ENCODE measurements around the gene PDE6G. TPM values are rescaled to one million over a fixed set of nuclear protein-coding genes. Genes with fewer than 3 reads are reported as not detected.

Gene PDE6G
- total RNA-seq, 4 donors from 2014 or later: 0.30 to 8.9 (median 1.1) TPM; not detected in 1

- 39% methylated on average over 9 of the region's 9 CpGs for WGBS, 2 donors
- TF ChIP-seq POLR2A (IDR thresholded peaks at IDR 0.05): no peak
- TF ChIP-seq CTCF (IDR thresholded peaks at IDR 0.05): no peak
- intact Hi-C loops (cut with DNase I; ENCODE audit: low total_unique reads): loop anchor here (10.0 kb wide), 1 partner anchor 347 kb away; no protein-coding TSS in a partner anchor
- DNase-seq (ENCODE audit: low spot score in 2 of 2): peak in 1 of 2 donors; percentile 47
- no peak overlapping the region for H3K4me3 ChIP-seq (ENCODE audit: low read depth, poor library complexity, severe bottlenecking)
Observed at GRCh38 chr17:81601525-81602120, 54.7 kb downstream of the PDE6G start.

Small RNA genes within 50 kb of the gene (microRNA-seq; reads per million reads assigned to microRNA genes)
- gene MIR6786 (ENCODE audit: borderline number of aligned reads in 1 of 2, borderline replicate concordance in 2 of 2): 0 to 0.68 reads per million in 2 donors

Other genes starting within 250 kb of the PDE6G start
- 1,000 to 10,000 TPM; 3,349 to 4,521 (median 4,085) TPM for gene ACTG1, start 143.7 kb downstream of the PDE6G start, total RNA-seq
- gene FSCN2, start 128.2 kb downstream of the PDE6G start, total RNA-seq: 1 to 10 TPM in 3 of 4 donors, under 1 TPM in 1; 0.46 to 2.7 (median 1.8) TPM
- gene FAAP100, start 104.2 kb downstream of the PDE6G start, total RNA-seq: 10 to 100 TPM; 19.4 to 34.3 (median 28.4) TPM
- 10 to 100 TPM; 49.3 to 78.7 (median 67.8) TPM for gene NPLOC4, start 19.4 kb downstream of the PDE6G start, total RNA-seq
- gene TSPAN10, start 19.3 kb downstream of the PDE6G start, total RNA-seq: 1 to 10 TPM in 2 of 4 donors, under 1 TPM in 1, not detected in 1; 0.57 to 2.5 (median 1.6) TPM
- 10 to 100 TPM; 33.5 to 68.3 (median 48.2) TPM for gene OXLD1, start 10.1 kb upstream of the PDE6G start, total RNA-seq
- gene CCDC137, start 10.2 kb upstream of the PDE6G start, total RNA-seq: 10 to 100 TPM; 19.7 to 35.2 (median 28.3) TPM
- 10 to 100 TPM; 29.2 to 45.1 (median 36.2) TPM for gene ARL16, start 27.3 kb upstream of the PDE6G start, total RNA-seq
- 100 to 1,000 TPM in 1 of 4 donors, 10 to 100 TPM in 3; 87.0 to 160 (median 92.1) TPM for gene HGS, start 27.5 kb upstream of the PDE6G start, total RNA-seq
- 10 to 100 TPM; 39.5 to 64.0 (median 43.1) TPM for gene MRPL12, start 46.8 kb upstream of the PDE6G start, total RNA-seq
- 10 to 100 TPM; 23.4 to 30.6 (median 25.9) TPM for gene SLC25A10, start 55.7 kb upstream of the PDE6G start, total RNA-seq
- under 1 TPM; 0.16 to 0.71 (median 0.47) TPM for gene GCGR, start 147.6 kb upstream of the PDE6G start, total RNA-seq
- 10 to 100 TPM; 21.6 to 41.0 (median 28.8) TPM for gene MCRIP1, start 176.7 kb upstream of the PDE6G start, total RNA-seq
- gene PPP1R27, start 178.5 kb upstream of the PDE6G start, total RNA-seq: under 1 TPM in 1 of 4 donors, not detected in 3; 0.36 TPM
- 100 to 1,000 TPM; 685 to 999 (median 839) TPM for gene P4HB, start 204.0 kb upstream of the PDE6G start, total RNA-seq
- 100 to 1,000 TPM; 144 to 280 (median 201) TPM for gene ARHGDIA, start 214.8 kb upstream of the PDE6G start, total RNA-seq
- 100 to 1,000 TPM in 1 of 4 donors, 10 to 100 TPM in 3; 69.4 to 116 (median 79.7) TPM for gene ALYREF, start 235.0 kb upstream of the PDE6G start, total RNA-seq
- gene ANAPC11, start 235.2 kb upstream of the PDE6G start, total RNA-seq: 100 to 1,000 TPM in 2 of 4 donors, 10 to 100 TPM in 2; 92.3 to 152 (median 107) TPM
- 1 to 10 TPM in 2 of 4 donors, under 1 TPM in 1, not detected in 1; 0.71 to 3.3 (median 2.0) TPM for gene NPB, start 245.7 kb upstream of the PDE6G start, total RNA-seq

All from lower leg skin (tissue), 4 donors.